Activated CD4-positive, alpha-beta T cell treated with anti-CD3 and anti-CD28 coated beads for 36 hours (primary cell): Measurements from ENCODE around the gene EFNA4. TPM values are rescaled to one million over a fixed set of nuclear protein-coding genes. Genes with fewer than 3 reads are reported as not detected.
A peak's percentile ranks its signal among the peaks of the same experiment; 100 is the strongest.

Experiments
- ATAC-seq: fragments of 200-7000 bp; cut with Tn5 transposase; one replicate; pipeline ENCODE4 v1.10.0; 2021; ENCODE audit warnings: mild to moderate bottlenecking, moderate library complexity
- CTCF ChIA-PET: fragments of 350-600 bp; sonication (Branson Sonifier 250); formaldehyde crosslinking; loops from one replicate; lab custom pipeline; 2021; ENCODE audit warnings: antibody characterized with exemption; lab: Charles Lee
- POLR2A ChIA-PET: fragments of 350-600 bp; sonication (Branson Sonifier 250); formaldehyde crosslinking; loops from one replicate; lab custom pipeline; 2021; ENCODE audit warnings: antibody characterized with exemption, inconsistent platforms; lab: Charles Lee
- DNase-seq: peaks from one replicate; pipeline ENCODE4 v3.0.0-alpha.2; 2020
- H3K27ac Mint-ChIP-seq: one replicate; pipeline ENCODE4 v1.8.0; 2021; ENCODE audit warnings: mixed read lengths
- H3K27me3 Mint-ChIP-seq: one replicate; pipeline ENCODE4 v1.8.0; 2021; ENCODE audit warnings: mixed read lengths
- H3K36me3 Mint-ChIP-seq: one replicate; pipeline ENCODE4 v1.8.0; 2021; ENCODE audit warnings: low read depth, mixed read lengths
- H3K4me1 Mint-ChIP-seq: one replicate; pipeline ENCODE4 v1.8.0; 2021; ENCODE audit warnings: mixed read lengths
- H3K4me3 Mint-ChIP-seq: one replicate; pipeline ENCODE4 v1.8.0; 2021; ENCODE audit warnings: mild to moderate bottlenecking, moderate library complexity, mixed read lengths
- H3K9me3 Mint-ChIP-seq: one replicate; pipeline ENCODE4 v1.8.0; 2021; ENCODE audit warnings: low read depth, mixed read lengths
- intact Hi-C, 2 experiments: fragments of 100-400 bp; cut with DNase I in 1 of 2; cut with micrococcal nuclease in 1 of 2; formaldehyde crosslinking; loops; one replicate each; pipeline versions ENCODE4 v1.14.2 to v1.15.1; 2022 to 2024; cut with DNase I, micrococcal nuclease
- total RNA-seq, 2 experiments: library from RNA; stranded (reverse); gene quantifications; one replicate each; pipeline ENCODE4 v1.2.3, GENCODE V29; 2021

The EFNA4 gene
- total RNA-seq, 2 experiments from 2014 or later: 6.3 to 6.5 TPM

GRCh38 chr1:155062702-155063411, 683 bp upstream of the EFNA4 start:
- Mint-ChIP-seq H3K27me3 (no peaks in the 10 kb centered on the region), H3K27ac (peak overlapping the region; percentile 60), H3K4me3 (peak overlapping the region; percentile 83), H3K36me3 (peaks cover 13% of the 10 kb centered on the region), H3K4me1 (peaks cover 31% of the 10 kb centered on the region), H3K9me3 (no peaks in the 10 kb centered on the region)
- intact Hi-C loops: loop anchor here (1.0 to 5.0 kb wide), 10 partner anchors 8 to 586 kb away; partner anchors contain the start of genes ADAM15 (in 1 of the 2), KRTCAP2 (in 1 of the 2), PMVK (in 1 of the 2) and PYGO2 (in 1 of the 2)
- ChIA-PET POLR2A (interaction anchor here (0.6 kb wide), 1 partner anchor 735 kb away, joined by 6 read pairs; no protein-coding TSS in a partner anchor), CTCF (interaction anchor here (0.7 to 9.1 kb wide), 11 partner anchors 8 to 260 kb away, joined by 3 to 81 read pairs (median 5); partner anchors contain the start of genes ADAM15 and PBXIP1)
- DNase-seq (peak; percentile 92), ATAC-seq (peak; percentile 42)

DNA sequence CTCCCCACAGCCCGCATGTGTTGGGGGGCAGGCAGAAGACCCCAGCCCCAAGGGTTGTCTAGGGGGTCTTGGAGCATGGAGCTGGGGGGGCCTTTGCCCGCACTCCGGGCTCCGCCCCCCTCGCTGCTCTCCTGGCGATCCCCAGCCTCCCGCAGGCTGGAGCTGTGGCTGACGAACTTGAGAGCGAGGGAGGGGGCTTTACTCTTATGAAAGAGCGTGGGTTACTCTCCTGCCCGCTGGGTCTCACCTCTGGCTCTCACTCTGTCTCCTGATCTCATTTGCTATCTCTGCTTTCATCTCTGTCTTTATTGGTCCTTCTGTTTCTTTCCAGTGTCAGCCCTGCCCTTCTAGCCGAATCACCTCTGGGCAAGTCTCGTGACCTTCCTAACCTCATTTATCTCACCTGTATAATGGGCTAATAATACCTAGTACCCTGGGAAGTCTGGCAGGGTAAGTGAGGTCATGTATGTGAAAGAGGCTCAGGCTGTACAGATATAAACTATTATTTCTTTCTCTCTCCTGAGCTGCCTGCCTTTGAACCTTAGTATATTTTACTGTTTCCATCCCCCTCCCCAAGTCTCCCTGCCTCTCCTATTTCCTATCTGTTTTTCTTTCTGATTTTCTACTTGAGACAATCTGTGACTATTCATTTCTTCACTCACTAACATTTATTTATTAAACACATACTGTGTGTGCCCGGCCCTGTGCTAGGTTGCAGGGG, 731 bp downstream of the EFNA4 start:
- DNase-seq (peak; percentile 67), ATAC-seq (peak; percentile 14)
- Mint-ChIP-seq H3K4me1 (peaks cover 31% of the 10 kb centered on the region), H3K4me3 (peak overlapping the region; percentile 83), H3K9me3 (no peaks in the 10 kb centered on the region), H3K27ac (peak overlapping the region; percentile 72), H3K36me3 (peaks cover 12% of the 10 kb centered on the region), H3K27me3 (no peaks in the 10 kb centered on the region)
- ChIA-PET CTCF (interaction anchor here (0.7 to 9.1 kb wide), 9 partner anchors 11 to 206 kb away, joined by 3 to 81 read pairs (median 4); partner anchors contain the start of genes ADAM15 and EFNA3), POLR2A (interaction anchor here (0.6 kb wide), 1 partner anchor 201 kb away, joined by 5 read pairs; no protein-coding TSS in a partner anchor)
- intact Hi-C loops: loop anchor here (1.0 to 5.0 kb wide), 3 partner anchors 14 to 587 kb away; partner anchors contain the start of genes EFNA3 (in 1 of the 2) and PYGO2 (in 1 of the 2)

- Mint-ChIP-seq H3K27ac (peak overlapping the region; percentile 11), H3K4me3 (peak overlapping the region; percentile 83), H3K27me3 (no peaks in the 10 kb centered on the region), H3K9me3 (no peaks in the 10 kb centered on the region), H3K36me3 (peaks cover 12% of the 10 kb centered on the region), H3K4me1 (peaks cover 31% of the 10 kb centered on the region)
- ChIA-PET CTCF (interaction anchor here (0.7 to 9.1 kb wide), 8 partner anchors 13 to 207 kb away, joined by 3 to 81 read pairs (median 4); partner anchors contain the start of genes ADAM15 and EFNA3), POLR2A (interaction anchor here (0.6 kb wide), 1 partner anchor 202 kb away, joined by 5 read pairs; no protein-coding TSS in a partner anchor)
- DNase-seq (no peak), ATAC-seq (no peak)
- intact Hi-C loops: loop anchor here (1.0 to 5.0 kb wide), 3 partner anchors 13 to 588 kb away; partner anchors contain the start of genes EFNA3 (in 1 of the 2) and PYGO2 (in 1 of the 2)
These were observed 1.4 kb downstream of the EFNA4 start for GRCh38 chr1:155064832-155065429.

DNA sequence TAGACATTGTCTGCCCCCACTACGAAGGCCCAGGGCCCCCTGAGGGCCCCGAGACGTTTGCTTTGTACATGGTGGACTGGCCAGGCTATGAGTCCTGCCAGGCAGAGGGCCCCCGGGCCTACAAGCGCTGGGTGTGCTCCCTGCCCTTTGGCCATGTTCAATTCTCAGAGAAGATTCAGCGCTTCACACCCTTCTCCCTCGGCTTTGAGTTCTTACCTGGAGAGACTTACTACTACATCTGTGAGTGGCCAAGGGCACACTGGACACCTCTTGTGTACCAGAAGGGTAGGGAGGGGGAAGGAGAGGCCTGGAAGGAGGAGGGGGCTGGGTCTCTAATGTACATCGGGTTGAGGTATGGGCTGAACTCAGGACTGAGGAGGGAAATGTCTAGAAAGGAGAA, 3.2 kb downstream of the EFNA4 start:
- POLR2A ChIA-PET: no interaction called here

DNA sequence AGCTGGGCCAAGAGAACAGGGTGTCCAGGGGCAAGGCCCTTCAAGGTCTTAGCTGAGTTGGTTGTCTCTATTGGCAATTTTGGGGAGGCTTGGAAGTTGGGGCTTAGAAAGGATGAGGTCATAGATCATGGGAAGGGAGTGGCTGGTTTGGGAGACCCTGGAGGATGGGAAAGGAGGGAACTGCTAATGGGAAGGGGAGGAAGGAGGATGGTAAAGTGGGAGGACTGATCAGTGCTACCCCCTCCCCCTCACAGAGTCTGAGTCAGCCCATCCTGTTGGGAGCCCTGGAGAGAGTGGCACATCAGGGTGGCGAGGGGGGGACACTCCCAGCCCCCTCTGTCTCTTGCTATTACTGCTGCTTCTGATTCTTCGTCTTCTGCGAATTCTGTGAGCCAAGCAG, 5.1 kb downstream of the EFNA4 start:
- H3K27ac Mint-ChIP-seq: no peak overlapping the region
- peaks cover 20% of the 10 kb centered on the region for H3K4me1 Mint-ChIP-seq
- CTCF ChIA-PET: interaction anchor here (0.6 to 9.1 kb wide), 2 partner anchors 16 to 19 kb away, joined by 3 to 81 read pairs; no protein-coding TSS in a partner anchor
- intact Hi-C loops: no loop called here
- H3K27me3 Mint-ChIP-seq: no peaks in the 10 kb centered on the region
- ATAC-seq: no peak
- no peak for DNase-seq
- POLR2A ChIA-PET: no interaction called here
- no peak overlapping the region for H3K4me3 Mint-ChIP-seq
- no peaks in the 10 kb centered on the region for H3K9me3 Mint-ChIP-seq
- peaks cover 4% of the 10 kb centered on the region for H3K36me3 Mint-ChIP-seq

More for the DNA sequence above, 3.2 kb downstream of the EFNA4 start:
- no peaks in the 10 kb centered on the region for H3K9me3 Mint-ChIP-seq
- CTCF ChIA-PET: interaction anchor here (0.6 to 9.1 kb wide), 6 partner anchors 11 to 1362 kb away, joined by 3 to 81 read pairs (median 4); partner anchors contain the start of genes EFNA3 and FLAD1
- peaks cover 30% of the 10 kb centered on the region for H3K4me1 Mint-ChIP-seq
- peaks cover 4% of the 10 kb centered on the region for H3K36me3 Mint-ChIP-seq
- no peak overlapping the region for H3K27ac Mint-ChIP-seq
- no peak overlapping the region for H3K4me3 Mint-ChIP-seq
- H3K27me3 Mint-ChIP-seq: no peaks in the 10 kb centered on the region
- DNase-seq (no peak), ATAC-seq (no peak)
- intact Hi-C loops: no loop called here

DNA sequence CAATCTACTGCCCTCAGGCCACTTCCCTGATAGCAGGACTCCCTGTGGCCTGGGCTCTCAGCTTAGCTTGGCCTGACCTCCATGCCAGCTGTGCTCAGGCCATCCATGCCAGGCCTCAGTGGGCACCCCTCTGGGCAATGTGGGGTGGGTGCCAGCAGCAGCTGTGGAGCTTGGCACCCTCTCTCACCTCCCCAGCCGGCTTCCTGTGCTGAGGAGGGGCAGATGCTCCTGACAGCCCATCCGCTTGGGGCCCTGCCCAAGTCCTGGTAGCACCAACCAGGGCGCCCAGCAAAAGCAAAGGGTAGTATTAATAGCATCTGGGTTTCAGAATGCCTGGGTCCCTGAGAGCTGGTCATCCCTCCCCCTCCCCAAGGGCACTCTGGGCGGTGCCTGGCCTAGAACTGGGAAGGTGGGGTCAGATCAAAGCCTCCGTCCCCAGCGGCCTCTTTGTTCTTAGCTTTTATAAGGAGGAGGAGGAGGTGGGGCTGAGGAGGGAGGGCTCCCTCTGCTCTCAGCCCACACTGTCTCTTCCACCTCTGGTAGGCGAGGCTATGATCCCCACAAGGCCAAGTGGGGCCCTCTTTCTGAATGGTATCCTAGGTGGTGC, 6.1 kb downstream of the EFNA4 start:
- Mint-ChIP-seq H3K9me3 (no peaks in the 10 kb centered on the region), H3K27ac (no peak overlapping the region), H3K36me3 (peaks cover 4% of the 10 kb centered on the region), H3K4me1 (peaks cover 22% of the 10 kb centered on the region), H3K4me3 (no peak overlapping the region), H3K27me3 (no peaks in the 10 kb centered on the region)
- CTCF ChIA-PET: interaction anchor here (0.6 to 9.1 kb wide), 5 partner anchors 10 to 565 kb away, joined by 3 to 81 read pairs (median 5); partner anchors contain the start of gene ADAM15
- no peak for DNase-seq
- ATAC-seq: no peak
- POLR2A ChIA-PET: no interaction called here
- intact Hi-C loops: no loop called here

DNA sequence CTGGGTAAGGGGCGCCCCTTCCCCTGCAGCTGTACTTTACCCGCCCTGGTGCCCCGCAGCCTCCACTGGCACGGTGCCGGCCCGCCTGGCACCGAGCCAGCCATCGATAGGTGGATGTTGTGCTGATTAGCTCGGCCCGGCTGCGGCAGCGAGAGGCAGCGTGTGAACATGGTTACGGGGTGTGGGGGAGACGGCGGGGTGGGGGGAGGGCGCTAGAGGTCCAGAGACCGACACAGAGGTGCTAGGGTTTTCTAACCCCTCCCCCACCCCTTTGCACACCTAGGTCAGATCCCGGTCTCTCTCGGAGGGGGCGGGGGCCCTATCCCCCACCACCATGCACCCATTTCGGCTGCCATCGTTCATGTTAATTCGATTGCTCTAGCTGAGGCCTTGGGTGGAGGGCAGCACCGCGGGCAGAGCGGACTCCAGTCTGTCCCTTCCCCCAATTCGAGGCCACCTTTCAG, 6.7 kb downstream of the EFNA4 start:
- peaks cover 19% of the 10 kb centered on the region for H3K4me1 Mint-ChIP-seq
- POLR2A ChIA-PET: no interaction called here
- H3K27me3 Mint-ChIP-seq: no peaks in the 10 kb centered on the region
- no peaks in the 10 kb centered on the region for H3K9me3 Mint-ChIP-seq
- H3K36me3 Mint-ChIP-seq: peaks cover 4% of the 10 kb centered on the region
- intact Hi-C loops: no loop called here
- DNase-seq (no peak), ATAC-seq (no peak)
- no peak overlapping the region for H3K27ac Mint-ChIP-seq
- H3K4me3 Mint-ChIP-seq: peak overlapping the region; percentile 39
- CTCF ChIA-PET: interaction anchor here (0.6 to 9.1 kb wide), 7 partner anchors 8 to 565 kb away, joined by 3 to 81 read pairs (median 5); partner anchors contain the start of genes ADAM15 and KRTCAP2

GRCh38 chr1:155070721-155071569, 7.4 kb downstream of the EFNA4 start:
- intact Hi-C loops: loop anchor here in 1 of 2 experiments (1.0 kb wide), 2 partner anchors 8 to 14 kb away; partner anchors contain the start of gene EFNA4
- ATAC-seq: peak; percentile 95
- H3K4me3 Mint-ChIP-seq: peak overlapping the region; percentile 39
- peaks cover 19% of the 10 kb centered on the region for H3K4me1 Mint-ChIP-seq
- no peaks in the 10 kb centered on the region for H3K9me3 Mint-ChIP-seq
- H3K36me3 Mint-ChIP-seq: peaks cover 4% of the 10 kb centered on the region
- peak; percentile 89 for DNase-seq
- POLR2A ChIA-PET: no interaction called here
- no peak overlapping the region for H3K27ac Mint-ChIP-seq
- H3K27me3 Mint-ChIP-seq: no peaks in the 10 kb centered on the region
- CTCF ChIA-PET: interaction anchor here (1.0 to 9.1 kb wide), 6 partner anchors 9 to 102 kb away, joined by 4 to 81 read pairs (median 5); partner anchors contain the start of genes ADAM15 and KRTCAP2

DNA sequence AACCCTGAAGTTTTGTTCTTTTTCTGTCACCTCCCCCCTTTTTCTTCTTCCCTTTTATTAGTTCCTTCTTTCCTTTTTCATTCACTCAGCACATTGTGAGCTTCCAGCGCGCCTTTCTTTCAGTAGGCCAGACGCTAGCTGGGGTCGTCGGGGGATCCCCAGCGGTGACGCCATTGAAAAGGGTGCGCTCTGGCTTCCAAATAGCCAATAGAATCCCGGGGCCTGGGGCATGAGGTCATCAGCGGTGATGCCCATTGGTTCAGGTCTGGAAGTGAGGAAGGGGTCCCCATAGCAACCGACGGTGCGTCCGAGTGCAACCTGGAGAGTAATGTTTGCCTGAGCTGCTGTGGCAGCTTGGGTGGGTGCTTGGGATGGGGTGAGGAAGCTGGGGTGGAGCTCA, 8.2 kb downstream of the EFNA4 start:
- ChIA-PET POLR2A (no interaction called here), CTCF (interaction anchor here (0.6 to 2.0 kb wide), 4 partner anchors 10 to 116 kb away, joined by 3 to 6 read pairs (median 4); partner anchors contain the start of gene PBXIP1)
- ATAC-seq: no peak
- intact Hi-C loops: loop anchor here in 1 of 2 experiments (1.0 kb wide), 2 partner anchors 8 to 14 kb away; partner anchors contain the start of gene EFNA4
- Mint-ChIP-seq H3K36me3 (peaks cover 4% of the 10 kb centered on the region), H3K4me3 (no peak overlapping the region), H3K9me3 (no peaks in the 10 kb centered on the region), H3K4me1 (peaks cover 16% of the 10 kb centered on the region), H3K27me3 (no peaks in the 10 kb centered on the region), H3K27ac (no peak overlapping the region)
- no peak for DNase-seq
